Upper lobe of left lung (tissue), 6 donors: Measurements from ENCODE around the gene HNRNPR. TPM values are rescaled to one million over a fixed set of nuclear protein-coding genes. Genes with fewer than 3 reads are reported as not detected.
A peak's percentile ranks its signal among the peaks of the same experiment; 100 is the strongest.

Experiments
- ATAC-seq, 2 donors: fragments of 200-7000 bp; cut with Tn5 transposase; one replicate each; pipeline ENCODE4 v1.9.1; 2022; ENCODE audit warnings: mild to moderate bottlenecking in 2 of 2, moderate library complexity in 2 of 2; ENCODE audit not compliant: low FRiP score in 2 of 2
- DNase-seq, 2 donors: peaks; one replicate each; pipeline ENCODE4 v3.0.0-alpha.2; 2019 to 2020
- H3K27ac ChIP-seq, 4 donors: fragments of 200-600 bp; sonication (generic); one replicate each; pipeline ENCODE4 v1.5.1; 2016 to 2019
- H3K27me3 ChIP-seq, 4 donors: fragments of 200-600 bp; sonication (generic); one replicate each; pipeline ENCODE4 v1.5.1; 2017 to 2019
- H3K36me3 ChIP-seq, 4 donors: fragments of 200-600 bp; sonication (generic); one replicate each; pipeline ENCODE4 v1.5.1; 2016 to 2019
- H3K4me1 ChIP-seq, 4 donors: fragments of 200-600 bp; sonication (generic); one replicate each; pipeline ENCODE4 v1.5.1; 2018 to 2019
- H3K4me3 ChIP-seq, 4 donors: fragments of 200-600 bp; sonication (generic); one replicate each; pipeline ENCODE4 v1.5.1; 2017 to 2019; ENCODE audit warnings: mild to moderate bottlenecking in 2 of 4, moderate library complexity in 1 of 4
- H3K9me3 ChIP-seq, 4 donors: fragments of 200-600 bp; sonication (generic); one replicate each; pipeline ENCODE4 v1.5.1; 2018 to 2019
- CTCF ChIP-seq, 6 experiments: fragments of 450-650 bp in 4 of 6; fragments of 200-600 bp in 2 of 6; sonication (generic) in 2 of 6; IDR thresholded peaks; one replicate each; pipeline ENCODE4 v1.5.1; 2016 to 2019; ENCODE audit warnings: antibody characterized with exemption in 6 of 6
- EP300 ChIP-seq, 4 donors: sonication (generic); formaldehyde crosslinking; IDR thresholded peaks; one replicate each; pipeline ENCODE4 v1.5.1; 2017; ENCODE audit warnings: antibody characterized with exemption in 4 of 4, control low read depth in 2 of 4
- POLR2A ChIP-seq, 4 donors: fragments of 450-650 bp; IDR thresholded peaks; one replicate each; pipeline ENCODE4 v1.5.1; 2016 to 2017; ENCODE audit warnings: antibody characterized with exemption in 4 of 4, mild to moderate bottlenecking in 2 of 4
- POLR2AphosphoS5 ChIP-seq, 2 donors: sonication (generic); formaldehyde crosslinking; IDR thresholded peaks; one replicate each; pipeline ENCODE4 v1.5.1; 2017; ENCODE audit warnings: antibody characterized with exemption in 2 of 2
- WGBS, 2 donors: methylation state at CpG; one replicate each; pipeline ENCODE4 v1.1.5; 2017 to 2018; 5-methylcytosine and 5-hydroxymethylcytosine counted together
- total RNA-seq, 6 donors: library from RNA; depleted of rRNA in 4 of 6; stranded (reverse); fragments of >200 nt in 4 of 6; gene quantifications; one replicate each; pipeline versions ENCODE4 v1.1.0 to v1.2.1, GENCODE V29; 2016 to 2021
- donor health status: DM: no; HTN: no; CAD: no; lungs with moderate emphysema.
- donor health status: DM: no; HTN: yes; CAD: no; lungs with severe emphysema.

The HNRNPR gene
- total RNA-seq, 6 donors from 2014 or later = 43.9 to 97.7 (median 73.5) TPM

GRCh38 chr1:23354245-23354644, 10.2 kb upstream of the HNRNPR start:
- Histone ChIP-seq H3K27me3 (no peaks in the 10 kb centered on the region), H3K4me3 (no peak overlapping the region), H3K27ac (no peak overlapping the region), H3K36me3 (peaks cover 0 to 9% (median 0%) of the 10 kb centered on the region in 4 donors), H3K9me3 (no peaks in the 10 kb centered on the region), H3K4me1 (no peaks in the 10 kb centered on the region)
- TF ChIP-seq CTCF (IDR thresholded peaks at IDR 0.05) (no peak), EP300 (IDR thresholded peaks at IDR 0.05) (no peak), POLR2AphosphoS5 (IDR thresholded peaks at IDR 0.05) (no peak), POLR2A (IDR thresholded peaks at IDR 0.05) (no peak)
- no peak for DNase-seq
- no peak for ATAC-seq
- 48 to 58% methylated on average over 3 of the region's 3 CpGs for WGBS, 2 donors

- H3K9me3 ChIP-seq = no peaks in the 10 kb centered on the region
- H3K36me3 ChIP-seq = no peaks in the 10 kb centered on the region
- H3K4me3 ChIP-seq = no peak overlapping the region
- DNase-seq (no peak), ATAC-seq (no peak)
- H3K27ac ChIP-seq = no peak overlapping the region
- H3K4me1 ChIP-seq = no peaks in the 10 kb centered on the region
- WGBS, 2 donors = 67 to 100% methylated on average over 1 of the region's 1 CpG
- TF ChIP-seq EP300 (IDR thresholded peaks at IDR 0.05) (no peak), CTCF (IDR thresholded peaks at IDR 0.05) (no peak), POLR2AphosphoS5 (IDR thresholded peaks at IDR 0.05) (no peak), POLR2A (IDR thresholded peaks at IDR 0.05) (no peak)
- H3K27me3 ChIP-seq = no peaks in the 10 kb centered on the region
Measured at GRCh38 chr1:23352096-23352695, 8.1 kb upstream of the HNRNPR start.

GRCh38 chr1:23345920-23346319, 1.8 kb upstream of the HNRNPR start:
- 96 to 98% methylated on average over 13 to 14 of the region's 14 CpGs for WGBS, 2 donors
- DNase-seq (no peak), ATAC-seq (no peak)
- H3K9me3 ChIP-seq = no peaks in the 10 kb centered on the region
- H3K4me1 ChIP-seq = peaks cover 26 to 29% (median 27%) of the 10 kb centered on the region in 4 donors
- no peaks in the 10 kb centered on the region for H3K36me3 ChIP-seq
- TF ChIP-seq EP300 (IDR thresholded peaks at IDR 0.05) = no peak
- no peak for TF ChIP-seq CTCF (IDR thresholded peaks at IDR 0.05)
- TF ChIP-seq POLR2A (IDR thresholded peaks at IDR 0.05) = no peak
- no peak for TF ChIP-seq POLR2AphosphoS5 (IDR thresholded peaks at IDR 0.05)
- H3K4me3 ChIP-seq = no peak overlapping the region
- H3K27ac ChIP-seq = no peak overlapping the region
- H3K27me3 ChIP-seq = no peaks in the 10 kb centered on the region

GRCh38 chr1:23344987-23345472, 946 bp upstream of the HNRNPR start:
- no peaks in the 10 kb centered on the region for H3K27me3 ChIP-seq
- peak overlapping the region; percentile 90 to 98 (median 96) for H3K27ac ChIP-seq
- no peaks in the 10 kb centered on the region for H3K9me3 ChIP-seq
- H3K4me3 ChIP-seq = peak overlapping the region; percentile 9 to 78 (median 73)
- no peak for DNase-seq
- H3K36me3 ChIP-seq = no peaks in the 10 kb centered on the region
- peaks cover 33 to 38% (median 36%) of the 10 kb centered on the region in 4 donors for H3K4me1 ChIP-seq
- WGBS, 2 donors = 24 to 41% methylated on average over 8 of the region's 8 CpGs
- ATAC-seq = no peak
- TF ChIP-seq POLR2AphosphoS5 (IDR thresholded peaks at IDR 0.05) (no peak), POLR2A (IDR thresholded peaks at IDR 0.05) (no peak), CTCF (IDR thresholded peaks at IDR 0.05) (no peak), EP300 (IDR thresholded peaks at IDR 0.05) (no peak)
